Astrocyte of the spinal cord (primary cell): ENCODE measurements around the gene AURKAIP1.

Experiments used
- DNase-seq: peaks from one replicate; pipeline ENCODE4 v3.0.0; 2011; ENCODE audit warnings: low read depth, low spot score
- H3K4me3 ChIP-seq: 2 replicates; pipeline ENCODE4 v1.5.1; 2011; ENCODE audit warnings: low read depth, mild to moderate bottlenecking, low read length, moderate library complexity
- in situ Hi-C: cut with HindIII; loops from 2 replicates; pipeline ENCODE4 v1.10.0; 2017; ENCODE audit warnings: low sequenced_read_pairs
- TF ChIP-seq, protein P1 (sequence below): IDR thresholded peaks from 2 replicates; pipeline ENCODE4 v1.5.1; 2012; ENCODE audit warnings: low read depth, mild to moderate bottlenecking, low read length, inconsistent platforms

The AURKAIP1 gene

DNA sequence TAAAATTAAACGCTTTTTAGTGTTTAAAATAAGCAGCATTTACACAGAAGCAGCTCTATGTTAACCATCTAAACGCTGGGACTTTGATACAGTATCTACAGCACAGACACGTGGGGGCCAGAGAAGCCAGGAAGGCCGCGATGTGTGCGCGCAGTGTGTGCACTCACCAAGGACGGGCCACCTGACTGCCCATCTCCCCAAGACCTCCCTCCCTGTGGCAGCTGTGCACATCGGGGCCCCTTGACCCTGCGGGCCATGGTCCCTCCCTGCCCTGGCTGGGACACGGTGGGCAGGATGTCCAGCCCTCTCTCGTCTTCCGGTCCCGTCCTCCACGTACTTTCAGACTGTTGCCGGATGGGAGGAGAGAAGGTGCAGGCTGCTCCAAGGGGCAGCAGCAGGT lies 39.7 kb downstream of the AURKAIP1 start:
- no peak for DNase-seq
- TF ChIP-seq, protein P1, sequence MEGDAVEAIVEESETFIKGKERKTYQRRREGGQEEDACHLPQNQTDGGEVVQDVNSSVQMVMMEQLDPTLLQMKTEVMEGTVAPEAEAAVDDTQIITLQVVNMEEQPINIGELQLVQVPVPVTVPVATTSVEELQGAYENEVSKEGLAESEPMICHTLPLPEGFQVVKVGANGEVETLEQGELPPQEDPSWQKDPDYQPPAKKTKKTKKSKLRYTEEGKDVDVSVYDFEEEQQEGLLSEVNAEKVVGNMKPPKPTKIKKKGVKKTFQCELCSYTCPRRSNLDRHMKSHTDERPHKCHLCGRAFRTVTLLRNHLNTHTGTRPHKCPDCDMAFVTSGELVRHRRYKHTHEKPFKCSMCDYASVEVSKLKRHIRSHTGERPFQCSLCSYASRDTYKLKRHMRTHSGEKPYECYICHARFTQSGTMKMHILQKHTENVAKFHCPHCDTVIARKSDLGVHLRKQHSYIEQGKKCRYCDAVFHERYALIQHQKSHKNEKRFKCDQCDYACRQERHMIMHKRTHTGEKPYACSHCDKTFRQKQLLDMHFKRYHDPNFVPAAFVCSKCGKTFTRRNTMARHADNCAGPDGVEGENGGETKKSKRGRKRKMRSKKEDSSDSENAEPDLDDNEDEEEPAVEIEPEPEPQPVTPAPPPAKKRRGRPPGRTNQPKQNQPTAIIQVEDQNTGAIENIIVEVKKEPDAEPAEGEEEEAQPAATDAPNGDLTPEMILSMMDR = no peak
- in situ Hi-C loops = no loop called here

DNA sequence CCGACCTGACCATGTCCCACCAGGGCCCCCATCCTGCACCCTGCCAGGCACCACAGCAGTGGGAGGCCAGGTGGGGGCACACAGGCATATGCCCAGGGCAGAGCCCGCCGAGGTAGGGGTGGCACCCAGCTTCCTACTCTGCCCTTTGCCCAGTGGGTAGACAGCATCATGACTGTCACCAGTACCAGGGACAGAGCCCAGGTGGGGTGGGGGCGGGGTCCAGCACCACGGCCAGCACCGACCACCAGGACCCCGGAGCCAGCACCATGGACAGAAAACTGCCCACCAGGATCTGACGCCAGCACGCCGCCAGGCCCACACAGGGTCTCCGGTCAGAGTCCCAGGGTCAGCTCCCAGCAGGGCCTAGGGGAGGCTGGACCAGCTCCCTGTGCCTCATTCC lies 40.2 kb downstream of the AURKAIP1 start:
- no peak for DNase-seq
- in situ Hi-C loops = no loop called here
- no peak overlapping the region for H3K4me3 ChIP-seq
- TF ChIP-seq, protein P1 = no peak

More for the DNA sequence above, 39.7 kb downstream of the AURKAIP1 start:
- H3K4me3 ChIP-seq = no peak overlapping the region

DNA sequence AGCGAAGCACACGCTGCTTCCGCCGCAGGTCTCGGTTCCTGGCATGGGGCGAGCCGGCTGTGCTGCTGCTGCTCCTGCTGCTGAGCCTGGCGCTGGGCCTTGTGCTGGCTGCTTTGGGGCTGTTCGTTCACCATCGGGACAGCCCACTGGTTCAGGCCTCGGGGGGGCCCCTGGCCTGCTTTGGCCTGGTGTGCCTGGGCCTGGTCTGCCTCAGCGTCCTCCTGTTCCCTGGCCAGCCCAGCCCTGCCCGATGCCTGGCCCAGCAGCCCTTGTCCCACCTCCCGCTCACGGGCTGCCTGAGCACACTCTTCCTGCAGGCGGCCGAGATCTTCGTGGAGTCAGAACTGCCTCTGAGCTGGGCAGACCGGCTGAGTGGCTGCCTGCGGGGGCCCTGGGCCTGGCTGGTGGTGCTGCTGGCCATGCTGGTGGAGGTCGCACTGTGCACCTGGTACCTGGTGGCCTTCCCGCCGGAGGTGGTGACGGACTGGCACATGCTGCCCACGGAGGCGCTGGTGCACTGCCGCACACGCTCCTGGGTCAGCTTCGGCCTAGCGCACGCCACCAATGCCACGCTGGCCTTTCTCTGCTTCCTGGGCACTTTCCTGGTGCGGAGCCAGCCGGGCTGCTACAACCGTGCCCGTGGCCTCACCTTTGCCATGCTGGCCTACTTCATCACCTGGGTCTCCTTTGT lies 41.3 kb downstream of the AURKAIP1 start:
- in situ Hi-C loops = no loop called here
- no peak overlapping the region for H3K4me3 ChIP-seq
- TF ChIP-seq, protein P1 = no peak
- DNase-seq = no peak

DNA sequence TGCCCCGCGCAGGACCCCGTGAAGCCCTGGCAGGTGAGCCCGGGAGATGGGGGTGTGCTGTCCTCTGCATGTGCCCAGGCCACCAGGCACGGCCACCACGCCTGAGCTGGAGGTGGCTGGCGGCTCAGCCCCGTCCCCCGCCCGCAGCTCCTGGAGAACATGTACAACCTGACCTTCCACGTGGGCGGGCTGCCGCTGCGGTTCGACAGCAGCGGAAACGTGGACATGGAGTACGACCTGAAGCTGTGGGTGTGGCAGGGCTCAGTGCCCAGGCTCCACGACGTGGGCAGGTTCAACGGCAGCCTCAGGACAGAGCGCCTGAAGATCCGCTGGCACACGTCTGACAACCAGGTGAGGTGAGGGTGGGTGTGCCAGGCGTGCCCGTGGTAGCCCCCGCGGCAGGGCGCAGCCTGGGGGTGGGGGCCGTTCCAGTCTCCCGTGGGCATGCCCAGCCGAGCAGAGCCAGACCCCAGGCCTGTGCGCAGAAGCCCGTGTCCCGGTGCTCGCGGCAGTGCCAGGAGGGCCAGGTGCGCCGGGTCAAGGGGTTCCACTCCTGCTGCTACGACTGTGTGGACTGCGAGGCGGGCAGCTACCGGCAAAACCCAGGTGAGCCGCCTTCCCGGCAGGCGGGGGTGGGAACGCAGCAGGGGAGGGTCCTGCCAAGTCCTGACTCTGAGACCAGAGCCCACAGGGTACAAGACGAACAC lies 42.1 kb downstream of the AURKAIP1 start:
- no peak overlapping the region for H3K4me3 ChIP-seq
- DNase-seq = no peak
- TF ChIP-seq, protein P1 = no peak
- in situ Hi-C loops = no loop called here

DNA sequence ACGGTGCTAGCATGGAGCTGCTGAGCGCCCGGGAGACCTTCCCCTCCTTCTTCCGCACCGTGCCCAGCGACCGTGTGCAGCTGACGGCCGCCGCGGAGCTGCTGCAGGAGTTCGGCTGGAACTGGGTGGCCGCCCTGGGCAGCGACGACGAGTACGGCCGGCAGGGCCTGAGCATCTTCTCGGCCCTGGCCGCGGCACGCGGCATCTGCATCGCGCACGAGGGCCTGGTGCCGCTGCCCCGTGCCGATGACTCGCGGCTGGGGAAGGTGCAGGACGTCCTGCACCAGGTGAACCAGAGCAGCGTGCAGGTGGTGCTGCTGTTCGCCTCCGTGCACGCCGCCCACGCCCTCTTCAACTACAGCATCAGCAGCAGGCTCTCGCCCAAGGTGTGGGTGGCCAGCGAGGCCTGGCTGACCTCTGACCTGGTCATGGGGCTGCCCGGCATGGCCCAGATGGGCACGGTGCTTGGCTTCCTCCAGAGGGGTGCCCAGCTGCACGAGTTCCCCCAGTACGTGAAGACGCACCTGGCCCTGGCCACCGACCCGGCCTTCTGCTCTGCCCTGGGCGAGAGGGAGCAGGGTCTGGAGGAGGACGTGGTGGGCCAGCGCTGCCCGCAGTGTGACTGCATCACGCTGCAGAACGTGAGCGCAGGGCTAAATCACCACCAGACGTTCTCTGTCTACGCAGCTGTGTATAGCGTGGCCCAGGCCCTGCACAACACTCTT lies 42.8 kb downstream of the AURKAIP1 start:
- no peak for DNase-seq
- TF ChIP-seq, protein P1 = no peak
- H3K4me3 ChIP-seq = no peak overlapping the region
- in situ Hi-C loops = no loop called here

DNA sequence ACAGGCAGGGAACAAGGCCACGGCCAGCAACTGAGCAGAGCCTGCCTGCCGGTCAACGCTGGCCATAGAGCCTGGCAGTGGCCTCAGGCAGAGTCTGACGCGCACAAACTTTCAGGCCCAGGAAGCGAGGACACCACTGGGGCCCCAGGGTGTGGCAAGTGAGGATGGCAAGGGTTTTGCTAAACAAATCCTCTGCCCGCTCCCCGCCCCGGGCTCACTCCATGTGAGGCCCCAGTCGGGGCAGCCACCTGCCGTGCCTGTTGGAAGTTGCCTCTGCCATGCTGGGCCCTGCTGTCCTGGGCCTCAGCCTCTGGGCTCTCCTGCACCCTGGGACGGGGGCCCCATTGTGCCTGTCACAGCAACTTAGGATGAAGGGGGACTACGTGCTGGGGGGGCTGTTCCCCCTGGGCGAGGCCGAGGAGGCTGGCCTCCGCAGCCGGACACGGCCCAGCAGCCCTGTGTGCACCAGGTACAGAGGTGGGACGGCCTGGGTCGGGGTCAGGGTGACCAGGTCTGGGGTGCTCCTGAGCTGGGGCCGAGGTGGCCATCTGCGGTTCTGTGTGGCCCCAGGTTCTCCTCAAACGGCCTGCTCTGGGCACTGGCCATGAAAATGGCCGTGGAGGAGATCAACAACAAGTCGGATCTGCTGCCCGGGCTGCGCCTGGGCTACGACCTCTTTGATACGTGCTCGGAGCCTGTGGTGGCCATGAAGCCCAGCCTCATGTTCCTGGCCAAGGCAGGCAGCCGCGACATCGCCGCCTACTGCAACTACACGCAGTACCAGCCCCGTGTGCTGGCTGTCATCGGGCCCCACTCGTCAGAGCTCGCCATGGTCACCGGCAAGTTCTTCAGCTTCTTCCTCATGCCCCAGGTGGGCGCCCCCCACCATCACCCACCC lies 43.7 kb downstream of the AURKAIP1 start, which contains the start of gene TAS1R3:
TSS of gene TAS1R3 (plus strand) at position 213 of the 898 bp plus-strand sequence. CDS start at position 279, 66 bp downstream.
- DNase-seq = no peak
- TF ChIP-seq, protein P1 = no peak
- in situ Hi-C loops = no loop called here
- no peak within 1 kb of the TSS for H3K4me3 ChIP-seq
